Thyroid gland (tissue), 4 donors: ENCODE results near the gene ALDH1A1. TPM values are rescaled to one million over a fixed set of nuclear protein-coding genes. Genes with fewer than 3 reads are reported as not detected.

Experiments used
- DNase-seq, 2 donors: peaks; one replicate each; pipeline ENCODE4 v3.0.0-alpha.2; 2019
- H3K27ac ChIP-seq, 3 donors: fragments of 200-600 bp; sonication (generic); 1 replicate in 2 of 3; 2 replicates in 1 of 3; pipeline ENCODE4 v1.5.1; 2016 to 2019; ENCODE audit warnings: mild to moderate bottlenecking in 1 of 3, moderate library complexity in 1 of 3
- H3K27me3 ChIP-seq: fragments of 200-600 bp; sonication (generic); one replicate; pipeline ENCODE4 v1.5.1; 2019
- H3K36me3 ChIP-seq, 2 donors: fragments of 200-600 bp; sonication (generic); one replicate each; pipeline ENCODE4 v1.5.1; 2016 to 2019
- H3K4me1 ChIP-seq, 2 donors: fragments of 200-600 bp; sonication (generic); one replicate each; pipeline ENCODE4 v1.5.1; 2017 to 2019
- H3K4me3 ChIP-seq, 3 donors: fragments of 200-600 bp; sonication (generic); replicated peaks in 1 of 3; 1 replicate in 2 of 3; 2 replicates in 1 of 3; pipeline ENCODE4 v1.5.1; 2016; ENCODE audit warnings: mild to moderate bottlenecking in 1 of 3
- H3K9me3 ChIP-seq: fragments of 200-600 bp; sonication (generic); one replicate; pipeline ENCODE4 v1.5.1; 2017
- CTCF ChIP-seq, 6 experiments: fragments of 200-600 bp in 3 of 6; fragments of 450-650 bp in 3 of 6; sonication (generic) in 3 of 6; IDR thresholded peaks; one replicate each; pipeline ENCODE4 v1.5.1; 2016 to 2019; ENCODE audit warnings: antibody characterized with exemption in 6 of 6, mild to moderate bottlenecking in 2 of 6, inconsistent platforms in 1 of 6, moderate library complexity in 1 of 6
- POLR2A ChIP-seq, 2 donors: fragments of 450-650 bp; IDR thresholded peaks; one replicate each; pipeline ENCODE4 v1.6.1; 2017; ENCODE audit warnings: antibody characterized with exemption in 2 of 2, mild to moderate bottlenecking in 2 of 2, moderate library complexity in 1 of 2
- WGBS, 2 donors: methylation state at CpG; one replicate each; pipeline ENCODE4 v1.1.5; 2017; 5-methylcytosine and 5-hydroxymethylcytosine counted together
- intact Hi-C: fragments of 100-400 bp; cut with DNase I; formaldehyde crosslinking; loops from one replicate; pipeline ENCODE4 v1.15.1; 2023
- total RNA-seq, 4 donors: library from RNA; depleted of rRNA; stranded (reverse); fragments of >200 nt; gene quantifications; one replicate each; pipeline ENCODE4 v1.2.3, GENCODE V29; 2016

The ALDH1A1 gene
- total RNA-seq, 4 donors from 2014 or later: 237 to 323 (median 293) TPM

GRCh38 chr9:72937545-72937944, 15.3 kb downstream of the ALDH1A1 start:
- H3K27ac ChIP-seq: no peak overlapping the region
- 94 to 95% methylated on average over 4 of the region's 4 CpGs for WGBS, 2 donors
- intact Hi-C loops: no loop called here
- H3K36me3 ChIP-seq: no peaks in the 10 kb centered on the region
- H3K27me3 ChIP-seq: no peaks in the 10 kb centered on the region
- no peak for DNase-seq
- peaks cover 13 to 29% of the 10 kb centered on the region in 2 donors for H3K4me1 ChIP-seq
- no peak for TF ChIP-seq CTCF (IDR thresholded peaks at IDR 0.05)
- TF ChIP-seq POLR2A (IDR thresholded peaks at IDR 0.05): no peak
- no peak overlapping the region for H3K4me3 ChIP-seq
- no peaks in the 10 kb centered on the region for H3K9me3 ChIP-seq

- no peaks in the 10 kb centered on the region for H3K36me3 ChIP-seq
- WGBS, 2 donors: 85 to 88% methylated on average over 2 of the region's 2 CpGs
- no peak for DNase-seq
- no peaks in the 10 kb centered on the region for H3K9me3 ChIP-seq
- H3K4me3 ChIP-seq: no peak overlapping the region
- intact Hi-C loops: no loop called here
- no peaks in the 10 kb centered on the region for H3K27me3 ChIP-seq
- no peak overlapping the region for H3K27ac ChIP-seq
- H3K4me1 ChIP-seq: peaks cover 22 to 38% of the 10 kb centered on the region in 2 donors
- TF ChIP-seq CTCF (IDR thresholded peaks at IDR 0.05) (no peak), POLR2A (IDR thresholded peaks at IDR 0.05) (no peak)
Measured at GRCh38 chr9:72936679-72937078, 16.2 kb downstream of the ALDH1A1 start.

DNA sequence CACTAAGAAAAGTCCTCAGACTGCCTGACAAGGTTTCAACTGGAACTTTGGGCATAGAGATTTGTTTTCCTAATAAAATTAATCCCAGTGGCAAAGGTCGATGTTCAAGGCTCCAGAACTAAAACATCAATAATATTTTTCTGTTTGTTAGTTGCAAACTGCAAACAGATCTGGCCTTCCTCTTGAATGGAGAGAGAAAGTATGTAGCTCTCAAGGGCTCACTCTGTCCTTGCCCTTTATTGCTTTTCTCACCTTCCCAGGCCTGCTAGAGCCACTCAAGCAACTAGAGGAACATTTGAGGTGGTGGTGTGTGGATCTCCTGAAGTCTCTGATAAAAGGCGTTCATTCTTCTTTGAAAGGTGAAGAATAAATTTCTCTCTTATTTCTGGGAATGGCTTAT, 16.6 kb downstream of the ALDH1A1 start:
- Histone ChIP-seq H3K4me1 (peaks cover 22 to 38% of the 10 kb centered on the region in 2 donors), H3K27ac (no peak overlapping the region), H3K27me3 (no peaks in the 10 kb centered on the region), H3K36me3 (no peaks in the 10 kb centered on the region), H3K9me3 (no peaks in the 10 kb centered on the region), H3K4me3 (no peak overlapping the region)
- 84 to 88% methylated on average over 2 of the region's 2 CpGs for WGBS, 2 donors
- intact Hi-C loops: no loop called here
- no peak for DNase-seq
- TF ChIP-seq CTCF (IDR thresholded peaks at IDR 0.05): no peak
- no peak for TF ChIP-seq POLR2A (IDR thresholded peaks at IDR 0.05)

- TF ChIP-seq CTCF (IDR thresholded peaks at IDR 0.05) (no peak), POLR2A (IDR thresholded peaks at IDR 0.05) (no peak)
- Histone ChIP-seq H3K36me3 (no peaks in the 10 kb centered on the region), H3K9me3 (no peaks in the 10 kb centered on the region), H3K27me3 (no peaks in the 10 kb centered on the region), H3K4me3 (no peak overlapping the region), H3K27ac (no peak overlapping the region), H3K4me1 (peaks cover 28 to 44% of the 10 kb centered on the region in 2 donors)
- DNase-seq: no peak
- WGBS, 2 donors: 92 to 93% methylated on average over 4 of the region's 4 CpGs
- intact Hi-C loops: no loop called here
Measured at GRCh38 chr9:72935595-72935994, 17.3 kb downstream of the ALDH1A1 start.

- no peak for TF ChIP-seq CTCF (IDR thresholded peaks at IDR 0.05)
- TF ChIP-seq POLR2A (IDR thresholded peaks at IDR 0.05): no peak
- DNase-seq: no peak
- peak overlapping the region in 2 of 3 donors; percentile 32 to 94 for H3K27ac ChIP-seq
- no peak overlapping the region for H3K4me3 ChIP-seq
- intact Hi-C loops: no loop called here
- H3K27me3 ChIP-seq: no peaks in the 10 kb centered on the region
- H3K36me3 ChIP-seq: no peaks in the 10 kb centered on the region
- no peaks in the 10 kb centered on the region for H3K9me3 ChIP-seq
- 94% methylated on average over 4 of the region's 4 CpGs for WGBS, 2 donors
- peaks cover 31 to 53% of the 10 kb centered on the region in 2 donors for H3K4me1 ChIP-seq
Measured at GRCh38 chr9:72933730-72934665, 18.9 kb downstream of the ALDH1A1 start.
